Right ventricle myocardium inferior (tissue), 1 donor: ENCODE data around the gene RHBDD1. TPM values are rescaled to one million over a fixed set of nuclear protein-coding genes. Genes with fewer than 3 reads are reported as not detected.

Experiments
- ATAC-seq: fragments of 200-7000 bp; cut with Tn5 transposase; one replicate; pipeline ENCODE4 v1.9.1; 2020; ENCODE audit warnings: mild to moderate bottlenecking, moderate library complexity
- DNase-seq: peaks from one replicate; pipeline ENCODE4 v3.0.0; 2021; ENCODE audit errors: missing footprints
- intact Hi-C: fragments of 100-400 bp; cut with DNase I; formaldehyde crosslinking; loops from one replicate; pipeline ENCODE4 v1.11.0; 2022
- total RNA-seq: library from RNA; stranded (reverse); fragmentation: NEBNext Ultra II Directional; extraction: Animal tissue kit (Norgen Biotek cat#: 25700); gene quantifications from one replicate; pipeline ENCODE4 v1.2.1, GENCODE V29; 2021
- donor health status: DM: no; HTN: yes; CAD: no; lungs with severe emphysema.

RHBDD1 gene
- total RNA-seq, 1 donor from 2014 or later = 30.5 TPM

GRCh38 chr2:226873051-226873620, 37.3 kb downstream of the RHBDD1 start:
- intact Hi-C loops = no loop called here
- DNase-seq (no peak), ATAC-seq (no peak)

- no peak for DNase-seq
- ATAC-seq = no peak
- intact Hi-C loops = no loop called here
Observed at GRCh38 chr2:226873826-226874225, 38.0 kb downstream of the RHBDD1 start.

GRCh38 chr2:226874749-226875148, 38.9 kb downstream of the RHBDD1 start:
- intact Hi-C loops = no loop called here
- DNase-seq (no peak), ATAC-seq (no peak)

GRCh38 chr2:226875438-226876225, 39.8 kb downstream of the RHBDD1 start:
- DNase-seq (no peak), ATAC-seq (no peak)
- intact Hi-C loops = no loop called here

GRCh38 chr2:226877491-226877890, 41.6 kb downstream of the RHBDD1 start:
- intact Hi-C loops = no loop called here
- ATAC-seq = no peak

GRCh38 chr2:226881287-226881686, 45.4 kb downstream of the RHBDD1 start:
- DNase-seq (no peak), ATAC-seq (no peak)
- intact Hi-C loops = no loop called here

More at GRCh38 chr2:226877491-226877890, 41.6 kb downstream of the RHBDD1 start:
- DNase-seq = no peak

- DNase-seq = no peak
- no peak for ATAC-seq
- intact Hi-C loops = no loop called here
Observed at GRCh38 chr2:226882606-226883005, 46.8 kb downstream of the RHBDD1 start.

GRCh38 chr2:226883296-226883795, 47.5 kb downstream of the RHBDD1 start:
- ATAC-seq (no peak), DNase-seq (no peak)
- intact Hi-C loops = no loop called here

GRCh38 chr2:226884166-226884565, 48.3 kb downstream of the RHBDD1 start:
- intact Hi-C loops = no loop called here
- no peak for DNase-seq
- ATAC-seq = no peak

GRCh38 chr2:226885769-226886435, 50.0 kb downstream of the RHBDD1 start:
- ATAC-seq = no peak
- DNase-seq = no peak
- intact Hi-C loops = no loop called here

- DNase-seq (no peak), ATAC-seq (no peak)
- intact Hi-C loops = no loop called here
Observed at GRCh38 chr2:226887940-226888339, 52.1 kb downstream of the RHBDD1 start.

- DNase-seq (no peak), ATAC-seq (no peak)
- intact Hi-C loops = no loop called here
Observed at GRCh38 chr2:226888378-226888965, 52.6 kb downstream of the RHBDD1 start.

- DNase-seq (no peak), ATAC-seq (no peak)
- intact Hi-C loops = no loop called here
Observed at GRCh38 chr2:226888971-226889370, 53.1 kb downstream of the RHBDD1 start.

GRCh38 chr2:226890286-226890685, 54.4 kb downstream of the RHBDD1 start:
- intact Hi-C loops = loop anchor here (10.0 kb wide), 1 partner anchor 55 kb away; the partner anchor contains the start of gene RHBDD1
- DNase-seq (no peak), ATAC-seq (no peak)

GRCh38 chr2:226891780-226892590, 56.1 kb downstream of the RHBDD1 start:
- DNase-seq (peak; percentile 59), ATAC-seq (peak; percentile 77)
- intact Hi-C loops = loop anchor here (10.0 kb wide), 1 partner anchor 57 kb away; the partner anchor contains the start of gene RHBDD1

GRCh38 chr2:226892729-226893128, 56.9 kb downstream of the RHBDD1 start:
- DNase-seq (no peak), ATAC-seq (no peak)
- intact Hi-C loops = loop anchor here (10.0 kb wide), 1 partner anchor 58 kb away; the partner anchor contains the start of gene RHBDD1

GRCh38 chr2:226893216-226893615, 57.4 kb downstream of the RHBDD1 start:
- intact Hi-C loops = loop anchor here (10.0 kb wide), 1 partner anchor 58 kb away; the partner anchor contains the start of gene RHBDD1
- DNase-seq (no peak), ATAC-seq (no peak)

GRCh38 chr2:226894752-226895151, 58.9 kb downstream of the RHBDD1 start:
- ATAC-seq (peak; percentile 35), DNase-seq (no peak)
- intact Hi-C loops = loop anchor here (10.0 kb wide), 1 partner anchor 60 kb away; the partner anchor contains the start of gene RHBDD1
